Posterior vena cava (tissue), 2 donors: ENCODE data around the gene SLC2A14. TPM values are rescaled to one million over a fixed set of nuclear protein-coding genes. Genes with fewer than 3 reads are reported as not detected.
"Not testable (repeated sequence)": the region's sequence is repeated elsewhere in the genome, so short reads cannot be mapped to it uniquely, and the experiment has no call there.

Experiments
- DNase-seq: peaks from one replicate; pipeline ENCODE4 v3.0.0-alpha.2; 2020; ENCODE audit warnings: low spot score
- intact Hi-C, 2 donors: fragments of 100-400 bp; cut with DNase I; formaldehyde crosslinking; loops; one replicate each; pipeline versions ENCODE4 v1.14.1 to v1.14.2; 2022 to 2023
- total RNA-seq, 2 donors: library from RNA; stranded (reverse); fragmentation: NEBNext Ultra II Directional; extraction: Animal tissue kit (Norgen Biotek cat#: 25700); gene quantifications; one replicate each; pipeline ENCODE4 v1.2.1, GENCODE V29; 2021
- donor health status: DM: yes; HTN: yes; CAD: no.
- donor health status: DM: yes; HTN: yes; CAD: no.

The SLC2A14 gene
- total RNA-seq, 2 donors from 2014 or later, result 2.4 TPM; not detected in 1

DNA sequence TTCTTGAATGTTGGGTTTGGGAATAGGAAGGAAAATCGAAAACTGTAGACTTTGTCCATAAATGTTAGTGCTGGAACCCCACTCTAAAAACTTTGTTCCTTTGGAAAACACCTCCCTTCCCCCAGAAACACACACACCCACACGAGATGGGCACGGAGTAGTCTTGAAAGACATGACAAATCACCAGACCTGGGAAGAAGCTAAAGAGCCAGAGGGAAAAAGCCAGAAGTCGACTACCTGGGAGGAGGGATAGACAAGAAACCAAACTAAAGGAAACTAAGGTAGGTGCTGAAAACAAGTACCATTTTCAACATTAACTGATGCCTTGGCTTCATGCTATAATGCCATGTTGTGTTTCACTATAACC, 84.4 kb downstream of the SLC2A14 start:
- intact Hi-C loops, result no loop called here
- no peak for DNase-seq

DNA sequence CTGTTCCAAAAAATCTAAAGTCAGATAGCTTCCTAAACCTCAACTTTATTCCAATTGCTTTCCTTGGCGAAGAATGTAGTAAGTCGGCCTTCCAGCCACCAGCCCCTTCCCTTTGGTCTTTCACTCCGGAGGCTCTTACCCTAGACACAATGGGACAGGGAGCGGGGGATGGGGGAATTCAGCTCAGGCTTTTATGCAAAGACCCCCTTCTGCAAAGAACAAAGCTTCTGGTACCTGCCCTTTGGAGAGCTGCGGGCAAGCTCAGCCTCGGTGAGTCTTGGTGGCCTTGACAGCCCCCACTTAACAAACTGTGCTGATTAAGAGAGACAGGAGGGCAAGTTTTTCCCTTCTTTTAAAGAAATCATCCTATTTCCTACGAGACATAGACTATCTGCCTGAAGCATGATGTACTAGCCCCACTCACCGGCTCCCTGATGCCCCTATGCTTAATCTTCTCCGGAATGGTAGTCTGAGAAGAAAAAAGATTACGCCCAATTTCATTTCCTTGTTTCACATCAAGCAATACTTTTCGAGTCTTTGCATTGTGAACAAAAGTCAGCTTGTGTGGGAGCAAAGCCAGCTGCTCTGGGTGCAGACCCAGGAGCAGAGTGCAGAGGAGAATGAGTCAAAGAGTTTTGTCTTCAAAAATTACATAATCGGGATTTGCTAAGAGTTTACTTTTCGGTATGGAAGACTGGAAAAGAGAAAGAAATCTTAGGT, 85.0 kb downstream of the SLC2A14 start:
- intact Hi-C loops, result no loop called here
- DNase-seq, result no peak

DNA sequence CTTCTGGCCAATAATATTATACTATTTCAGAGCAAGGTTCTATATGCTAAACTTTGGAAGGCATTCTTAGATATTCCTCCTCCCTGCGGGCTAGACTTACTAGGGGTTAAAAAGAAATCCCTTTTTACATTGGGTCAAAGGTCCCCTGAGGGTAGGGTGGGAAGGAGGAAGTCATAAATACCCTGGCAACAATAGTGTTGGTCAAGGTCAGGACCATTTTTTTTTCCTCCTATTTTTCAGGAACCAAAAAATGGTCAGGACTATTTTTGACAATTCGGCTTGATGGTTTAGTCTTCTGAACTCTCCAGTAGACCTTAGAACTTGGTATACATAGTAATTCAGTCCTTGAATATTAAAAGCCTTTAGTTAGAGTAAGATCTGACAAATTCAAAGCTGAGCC, 88.0 kb downstream of the SLC2A14 start:
- DNase-seq, result no peak
- intact Hi-C loops, result no loop called here

GRCh38 chr12:7783433-7783832, 89.3 kb downstream of the SLC2A14 start:
- DNase-seq, intact Hi-C loops: not testable (repeated sequence)

GRCh38 chr12:7782055-7782454, 90.7 kb downstream of the SLC2A14 start:
- no peak for DNase-seq

GRCh38 chr12:7781274-7781673, 91.4 kb downstream of the SLC2A14 start:
- no peak for DNase-seq
- intact Hi-C loops, result no loop called here

More at GRCh38 chr12:7782055-7782454, 90.7 kb downstream of the SLC2A14 start:
- intact Hi-C loops, result no loop called here

DNA sequence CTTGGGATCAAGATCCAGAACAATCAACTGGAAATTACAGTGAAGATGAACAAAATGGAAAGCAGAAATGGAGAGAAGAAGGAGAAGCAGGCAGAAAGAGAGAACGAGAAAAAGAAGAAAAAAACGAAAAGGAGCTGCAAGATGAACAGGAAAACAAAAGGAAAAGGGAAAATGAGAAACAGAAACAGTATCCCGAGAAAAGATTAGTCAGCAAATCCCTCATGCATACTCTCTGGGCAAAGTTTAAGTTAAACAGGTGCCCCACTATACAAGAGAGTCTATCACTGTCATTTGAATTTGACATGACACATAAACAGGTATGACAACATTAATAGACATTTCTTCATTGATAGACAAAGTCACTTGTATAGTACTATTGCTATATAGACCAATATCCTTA, 102.7 kb downstream of the SLC2A14 start:
- no peak for DNase-seq
- intact Hi-C loops, result no loop called here

Other genes with a start within 250 kb of the SLC2A14 start
- not detected for gene APOBEC1, start 207.0 kb downstream of the SLC2A14 start, total RNA-seq
- gene GDF3, start 177.1 kb downstream of the SLC2A14 start, total RNA-seq, result 1 to 10 TPM in 1 of 2 donors, not detected in 1; 1.5 TPM
- gene DPPA3, start 161.5 kb downstream of the SLC2A14 start, total RNA-seq, result not detected
- gene CLEC4C, start 125.5 kb downstream of the SLC2A14 start, total RNA-seq, result not detected
- gene NANOGNB, start 107.7 kb downstream of the SLC2A14 start, total RNA-seq, result not detected
- gene NANOG, start 83.5 kb downstream of the SLC2A14 start, total RNA-seq, result under 1 TPM; 0.56 to 0.76 TPM
- gene SLC2A3, start 63.3 kb upstream of the SLC2A14 start, total RNA-seq, result 100 to 1,000 TPM in 1 of 2 donors, 10 to 100 TPM in 1; 74.3 to 103 TPM
- 10 to 100 TPM; 20.4 to 23.8 TPM for gene FOXJ2, start 159.8 kb upstream of the SLC2A14 start, total RNA-seq
- gene C3AR1, start 193.4 kb upstream of the SLC2A14 start, total RNA-seq, result 10 to 100 TPM; 17.1 to 26.6 TPM
- gene NECAP1, start 209.4 kb upstream of the SLC2A14 start, total RNA-seq, result 10 to 100 TPM; 20.6 to 21.0 TPM